CD14-positive monocyte (primary cell): ENCODE results near the gene CHD2. TPM values are rescaled to one million over a fixed set of nuclear protein-coding genes. Genes with fewer than 3 reads are reported as not detected.

Source experiments
- DNase-seq, 3 donors: peaks; one replicate each; pipeline ENCODE4 v3.0.0-alpha.2; 2011 to 2022
- H2AFZ ChIP-seq: 2 replicates; pipeline ENCODE4 v1.6.0; 2012; ENCODE audit warnings: mild to moderate bottlenecking, low read depth, low read length, inconsistent platforms; ENCODE audit not compliant: insufficient read depth, poor library complexity, severe bottlenecking
- H3K27ac ChIP-seq, 2 donors: 1 replicate in 1 of 2; 2 replicates in 1 of 2; pipeline ENCODE4 v1.5.1; 2012 to 2013; ENCODE audit warnings: low read length in 2 of 2, control low read depth in 1 of 2, inconsistent platforms in 1 of 2, low read depth in 1 of 2, mild to moderate bottlenecking in 1 of 2
- H3K27me3 ChIP-seq, 2 donors: one replicate each; pipeline versions ENCODE4 v1.6.0 to v1.6.1; 2011 to 2013; ENCODE audit warnings: low read length in 2 of 2; ENCODE audit not compliant: control insufficient read depth in 2 of 2, insufficient read depth in 2 of 2
- H3K36me3 ChIP-seq, 2 donors: replicated peaks in 1 of 2; 1 replicate in 1 of 2; 2 replicates in 1 of 2; pipeline versions ENCODE4 v1.5.1 to v1.6.1; 2012 to 2013; ENCODE audit warnings: low read length in 2 of 2, control low read depth in 1 of 2, inconsistent platforms in 1 of 2, mild to moderate bottlenecking in 1 of 2; ENCODE audit not compliant: insufficient read depth in 2 of 2, control insufficient read depth in 1 of 2
- H3K4me1 ChIP-seq, 2 donors: 1 replicate in 1 of 2; 2 replicates in 1 of 2; pipeline versions ENCODE4 v1.5.1 to v1.6.1; 2012 to 2013; ENCODE audit warnings: low read length in 2 of 2, control low read depth in 1 of 2, inconsistent platforms in 1 of 2, mild to moderate bottlenecking in 1 of 2, moderate library complexity in 1 of 2; ENCODE audit not compliant: insufficient read depth in 2 of 2, control insufficient read depth in 1 of 2
- H3K4me2 ChIP-seq: replicated peaks from 2 replicates; pipeline ENCODE3; 2012; ENCODE audit warnings: low read length, moderate library complexity, mild to moderate bottlenecking; ENCODE audit not compliant: poor library complexity, severe bottlenecking; ENCODE audit errors: extremely low read depth
- H3K4me3 ChIP-seq, 3 experiments: fragments of 200-600 bp in 1 of 3; sonication (generic) in 1 of 3; replicated peaks in 1 of 3; 1 replicate in 2 of 3; 2 replicates in 1 of 3; pipeline ENCODE4 v1.5.1; 2011 to 2013; ENCODE audit warnings: low read length in 3 of 3, mild to moderate bottlenecking in 3 of 3, control low read depth in 2 of 3, low read depth in 2 of 3, inconsistent platforms in 1 of 3, moderate library complexity in 1 of 3
- H3K79me2 ChIP-seq: 2 replicates; pipeline ENCODE4 v1.6.0; 2012; ENCODE audit warnings: mild to moderate bottlenecking, control low read depth, inconsistent platforms, low read length, moderate library complexity; ENCODE audit not compliant: insufficient read depth
- H3K9ac ChIP-seq: 2 replicates; pipeline ENCODE4 v1.6.0; 2017; ENCODE audit warnings: low read length, mild to moderate bottlenecking; ENCODE audit not compliant: insufficient read depth, poor library complexity, severe bottlenecking
- H3K9me3 ChIP-seq, 2 donors: replicated peaks in 1 of 2; 1 replicate in 1 of 2; 2 replicates in 1 of 2; pipeline versions ENCODE4 v1.5.1 to v1.6.1; 2012 to 2013; ENCODE audit warnings: low read length in 2 of 2, control low read depth in 1 of 2; ENCODE audit not compliant: control insufficient read depth in 1 of 2, insufficient read depth in 1 of 2
- H4K20me1 ChIP-seq: 2 replicates; pipeline ENCODE4 v1.6.0; 2012; ENCODE audit warnings: mild to moderate bottlenecking, low read length, control low read depth, moderate library complexity; ENCODE audit not compliant: insufficient read depth
- H3K27ac Mint-ChIP-seq, 7 donors: one replicate each; pipeline ENCODE4 v1.8.0; 2020; ENCODE audit warnings: mild to moderate bottlenecking in 7 of 7, mixed read lengths in 7 of 7, moderate library complexity in 6 of 7, inconsistent platforms in 2 of 7
- H3K27me3 Mint-ChIP-seq, 3 donors: one replicate each; pipeline ENCODE4 v1.8.0; 2021 to 2022; ENCODE audit warnings: low read depth in 3 of 3, mild to moderate bottlenecking in 3 of 3, mixed read lengths in 3 of 3, moderate library complexity in 3 of 3, inconsistent platforms in 1 of 3
- H3K36me3 Mint-ChIP-seq, 2 donors: one replicate each; pipeline ENCODE4 v1.8.0; 2020; ENCODE audit warnings: mixed read lengths in 2 of 2, inconsistent platforms in 1 of 2, mild to moderate bottlenecking in 1 of 2
- H3K4me1 Mint-ChIP-seq: one replicate; pipeline ENCODE4 v1.8.0; 2020; ENCODE audit warnings: mild to moderate bottlenecking, mixed read lengths
- H3K4me3 Mint-ChIP-seq, 2 donors: one replicate each; pipeline ENCODE4 v1.8.0; 2020; ENCODE audit warnings: mild to moderate bottlenecking in 2 of 2, mixed read lengths in 2 of 2, moderate library complexity in 1 of 2
- H3K9me3 Mint-ChIP-seq, 7 donors: one replicate each; pipeline ENCODE4 v1.8.0; 2020 to 2022; ENCODE audit warnings: mixed read lengths in 7 of 7, mild to moderate bottlenecking in 6 of 7, moderate library complexity in 6 of 7, inconsistent platforms in 2 of 7
- WGBS: methylation state at CpG from one replicate; pipeline ENCODE4 v1.1.5; 2013; ENCODE audit warnings: missing lambda C conversion rate; ENCODE audit not compliant: insufficient coverage; 5-methylcytosine and 5-hydroxymethylcytosine counted together
- intact Hi-C, 2 donors: fragments of 100-400 bp; cut with micrococcal nuclease; formaldehyde crosslinking; loops; one replicate each; pipeline versions ENCODE4 v1.15.0 to v1.15.1; 2023
- polyA plus RNA-seq, 3 donors: library from polyadenylated mRNA; depleted of rRNA in 1 of 3; unstranded in 2 of 3; stranded (reverse) in 1 of 3; fragments of 300-500 nt in 2 of 3; fragments of >200 nt in 1 of 3; fragmentation: Illumina TruSeq in 2 of 3; gene quantifications; 1 replicate in 2 of 3; 2 replicates in 1 of 3; pipeline ENCODE4 v1.2.3, GENCODE V29; 2012 to 2021
- TF ChIP-seq, protein P1 (sequence below): fragments of 200-600 bp; IDR thresholded peaks from one replicate; pipeline ENCODE4 v1.8.0; 2022; ENCODE audit warnings: antibody characterized with exemption, mild to moderate bottlenecking

CHD2 gene
- polyA plus RNA-seq, 3 donors = 9.6 to 61.2 (median 11.4) TPM

DNA sequence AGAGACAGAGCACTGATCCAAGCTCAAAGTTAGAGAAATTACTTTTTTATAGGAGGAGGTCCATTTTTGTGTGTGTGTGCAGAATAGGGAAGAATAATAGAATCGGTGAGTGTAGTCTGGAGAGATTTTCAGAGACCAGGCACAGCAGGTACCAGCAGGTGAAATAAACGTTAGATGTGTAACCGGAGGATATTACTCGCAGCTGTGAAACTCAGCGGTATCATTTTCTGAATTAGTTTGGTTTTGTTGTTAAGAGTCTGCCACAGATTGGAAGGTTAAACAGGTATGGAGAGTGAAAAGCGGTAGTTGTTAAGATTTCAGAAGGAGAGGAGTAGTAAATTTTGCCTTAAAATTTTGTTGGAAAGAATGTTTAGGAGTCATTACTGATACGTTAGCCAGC lies 119.0 kb downstream of the CHD2 start:
- intact Hi-C loops = no loop called here
- no peak overlapping the region for H2AFZ ChIP-seq
- peaks cover 0 to 5% (median 0%) of the 10 kb centered on the region in 3 donors for H3K27me3 Mint-ChIP-seq
- H3K27me3 ChIP-seq = no peaks in the 10 kb centered on the region
- H3K4me3 ChIP-seq = no peak overlapping the region
- H3K9ac ChIP-seq = no peak overlapping the region
- peaks cover 85 to 100% of the 10 kb centered on the region in 2 donors for H3K36me3 ChIP-seq
- H3K4me1 ChIP-seq = peaks cover 0 to 3% of the 10 kb centered on the region in 2 donors
- peaks cover 92 to 98% of the 10 kb centered on the region in 2 donors for H3K36me3 Mint-ChIP-seq
- no peak overlapping the region for H3K4me3 Mint-ChIP-seq
- peak overlapping the region in 1 of 2 donors; percentile 22 for H3K27ac ChIP-seq
- 89% methylated on average over 6 of the region's 7 CpGs for WGBS
- no peak overlapping the region for H3K4me2 ChIP-seq
- no peaks in the 10 kb centered on the region for H3K9me3 Mint-ChIP-seq
- DNase-seq = no peak
- H3K9me3 ChIP-seq = no peaks in the 10 kb centered on the region
- H3K27ac Mint-ChIP-seq = peak overlapping the region in 1 of 7 donors; percentile 19
- TF ChIP-seq, protein P1, sequence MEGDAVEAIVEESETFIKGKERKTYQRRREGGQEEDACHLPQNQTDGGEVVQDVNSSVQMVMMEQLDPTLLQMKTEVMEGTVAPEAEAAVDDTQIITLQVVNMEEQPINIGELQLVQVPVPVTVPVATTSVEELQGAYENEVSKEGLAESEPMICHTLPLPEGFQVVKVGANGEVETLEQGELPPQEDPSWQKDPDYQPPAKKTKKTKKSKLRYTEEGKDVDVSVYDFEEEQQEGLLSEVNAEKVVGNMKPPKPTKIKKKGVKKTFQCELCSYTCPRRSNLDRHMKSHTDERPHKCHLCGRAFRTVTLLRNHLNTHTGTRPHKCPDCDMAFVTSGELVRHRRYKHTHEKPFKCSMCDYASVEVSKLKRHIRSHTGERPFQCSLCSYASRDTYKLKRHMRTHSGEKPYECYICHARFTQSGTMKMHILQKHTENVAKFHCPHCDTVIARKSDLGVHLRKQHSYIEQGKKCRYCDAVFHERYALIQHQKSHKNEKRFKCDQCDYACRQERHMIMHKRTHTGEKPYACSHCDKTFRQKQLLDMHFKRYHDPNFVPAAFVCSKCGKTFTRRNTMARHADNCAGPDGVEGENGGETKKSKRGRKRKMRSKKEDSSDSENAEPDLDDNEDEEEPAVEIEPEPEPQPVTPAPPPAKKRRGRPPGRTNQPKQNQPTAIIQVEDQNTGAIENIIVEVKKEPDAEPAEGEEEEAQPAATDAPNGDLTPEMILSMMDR = no peak
- H3K4me1 Mint-ChIP-seq = peaks cover 18% of the 10 kb centered on the region
- H4K20me1 ChIP-seq = peaks cover 21% of the 10 kb centered on the region
- peaks cover 19% of the 10 kb centered on the region for H3K79me2 ChIP-seq

DNA sequence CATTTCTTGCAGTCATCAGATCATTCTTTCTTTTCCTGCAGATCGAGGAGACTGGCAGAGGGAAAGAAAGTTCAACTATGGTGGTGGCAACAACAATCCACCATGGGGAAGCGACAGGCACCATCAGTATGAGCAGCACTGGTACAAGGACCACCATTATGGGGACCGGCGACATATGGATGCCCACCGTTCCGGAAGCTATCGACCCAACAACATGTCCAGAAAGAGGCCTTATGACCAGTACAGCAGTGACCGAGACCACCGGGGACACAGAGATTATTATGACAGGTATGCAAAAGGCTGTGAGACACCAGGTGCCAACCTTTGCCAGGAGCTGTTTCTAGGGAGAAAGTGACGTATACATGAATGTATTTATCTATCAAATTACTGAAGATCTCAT lies 119.8 kb downstream of the CHD2 start:
- Mint-ChIP-seq H3K4me3 (no peak overlapping the region), H3K9me3 (no peaks in the 10 kb centered on the region), H3K36me3 (peaks cover 92 to 98% of the 10 kb centered on the region in 2 donors), H3K27me3 (peaks cover 0 to 5% (median 0%) of the 10 kb centered on the region in 3 donors), H3K4me1 (peaks cover 25% of the 10 kb centered on the region), H3K27ac (no peak overlapping the region)
- H4K20me1 ChIP-seq = peaks cover 27% of the 10 kb centered on the region
- no peak overlapping the region for H3K9ac ChIP-seq
- H3K9me3 ChIP-seq = no peaks in the 10 kb centered on the region
- no peaks in the 10 kb centered on the region for H3K27me3 ChIP-seq
- no peak overlapping the region for H3K4me3 ChIP-seq
- WGBS = 98% methylated on average over 5 of the region's 10 CpGs
- TF ChIP-seq, protein P1 = no peak
- peak overlapping the region in 1 of 2 donors; percentile 17 for H3K27ac ChIP-seq
- DNase-seq = no peak
- H3K79me2 ChIP-seq = peaks cover 19% of the 10 kb centered on the region
- peaks cover 85 to 100% of the 10 kb centered on the region in 2 donors for H3K36me3 ChIP-seq
- no peak overlapping the region for H2AFZ ChIP-seq
- intact Hi-C loops = loop anchor here in 1 of 2 donors (10.0 kb wide), 1 partner anchor 225 kb away; no protein-coding TSS in a partner anchor
- H3K4me2 ChIP-seq = no peak overlapping the region
- H3K4me1 ChIP-seq = peaks cover 8 to 10% of the 10 kb centered on the region in 2 donors
